Spleen (tissue), 11 donors: ENCODE data around the gene DDAH1. TPM values are rescaled to one million over a fixed set of nuclear protein-coding genes. Genes with fewer than 3 reads are reported as not detected.
A peak's percentile ranks its signal among the peaks of the same experiment; 100 is the strongest.

Experiments
- DNase-seq: peaks from one replicate; pipeline ENCODE4 v3.0.0-alpha.2; 2020
- H3K27ac ChIP-seq, 8 donors: fragments of 200-600 bp; sonication (generic) in 7 of 8; 1 replicate in 4 of 8; 2 replicates in 4 of 8; pipeline versions ENCODE4 v1.5.0 to v1.8.0; 2016 to 2021; ENCODE audit warnings: inconsistent platforms in 4 of 8, mild to moderate bottlenecking in 4 of 8, moderate library complexity in 1 of 8
- H3K27me3 ChIP-seq, 7 donors: fragments of 200-600 bp; sonication (generic) in 6 of 7; replicated peaks in 1 of 7; 1 replicate in 4 of 7; 2 replicates in 3 of 7; pipeline versions ENCODE4 v1.5.0 to v1.8.0; 2016 to 2021; ENCODE audit warnings: inconsistent platforms in 3 of 7, mild to moderate bottlenecking in 1 of 7
- H3K36me3 ChIP-seq, 6 donors: fragments of 200-600 bp; sonication (generic) in 5 of 6; 1 replicate in 4 of 6; 2 replicates in 2 of 6; pipeline versions ENCODE4 v1.5.0 to v1.8.0; 2016 to 2021; ENCODE audit warnings: inconsistent platforms in 2 of 6
- H3K4me1 ChIP-seq, 6 donors: fragments of 200-600 bp; sonication (generic) in 5 of 6; 1 replicate in 3 of 6; 2 replicates in 3 of 6; pipeline versions ENCODE4 v1.5.0 to v1.8.0; 2016 to 2021; ENCODE audit warnings: inconsistent platforms in 3 of 6
- H3K4me3 ChIP-seq, 8 donors: fragments of 200-600 bp; sonication (generic) in 7 of 8; 1 replicate in 4 of 8; 2 replicates in 4 of 8; pipeline versions ENCODE4 v1.5.0 to v1.8.0; 2016 to 2021; ENCODE audit warnings: inconsistent platforms in 4 of 8, mild to moderate bottlenecking in 4 of 8, moderate library complexity in 2 of 8
- H3K9me3 ChIP-seq, 8 donors: fragments of 200-600 bp; sonication (generic) in 7 of 8; 1 replicate in 4 of 8; 2 replicates in 4 of 8; pipeline versions ENCODE4 v1.5.0 to v1.8.0; 2016 to 2021; ENCODE audit warnings: inconsistent platforms in 4 of 8
- POLR2A ChIP-seq, 3 donors: fragments of 450-650 bp; IDR thresholded peaks; one replicate each; pipeline ENCODE4 v1.5.1; 2017; ENCODE audit warnings: antibody characterized with exemption in 3 of 3, mild to moderate bottlenecking in 1 of 3
- POLR2AphosphoS5 ChIP-seq, 3 donors: sonication (generic); formaldehyde crosslinking; IDR thresholded peaks; one replicate each; pipeline ENCODE4 v1.5.1; 2017; ENCODE audit warnings: antibody characterized with exemption in 3 of 3
- WGBS, 5 donors: extraction: QIAGEN DNeasy Blood & Tissue Kit in 3 of 5; methylation state at CpG; one replicate each; pipeline versions ENCODE4 v1.1.5 to v1.1.7; 2013 to 2018; 5-methylcytosine and 5-hydroxymethylcytosine counted together
- intact Hi-C: fragments of 100-400 bp; cut with DNase I; formaldehyde crosslinking; loops from one replicate; pipeline ENCODE4 v1.15.0; 2023; ENCODE audit warnings: low total_unique reads
- polyA plus RNA-seq, 3 donors: library from polyadenylated mRNA; stranded (reverse); fragments of 200-250 nt; gene quantifications; one replicate each; pipeline ENCODE4 v1.2.1, GENCODE V29; 2013
- total RNA-seq, 7 donors: library from RNA; depleted of rRNA in 3 of 7; stranded (reverse); fragments of >200 nt in 3 of 7; fragmentation: NEBNext Ultra II Directional in 4 of 7; extraction: Animal tissue kit (Norgen Biotek cat#: 25700) in 4 of 7; gene quantifications; one replicate each; pipeline versions ENCODE4 v1.1.0 to v1.2.1, GENCODE V29; 2016 to 2021
- TF ChIP-seq, protein P1 (sequence below), 11 experiments: fragments of 200-600 bp in 7 of 11; fragments of 450-650 bp in 4 of 11; sonication (generic) in 4 of 11; IDR thresholded peaks in 8 of 11; conservative IDR thresholded peaks in 3 of 11; 1 replicate in 7 of 11; 2 replicates in 4 of 11; pipeline versions ENCODE4 v1.4.0 to v1.8.0; 2016 to 2021; ENCODE audit warnings: antibody characterized with exemption in 11 of 11, inconsistent platforms in 4 of 11, mild to moderate bottlenecking in 1 of 11
- donor health status: healthy with polysubstance abuse.
- donor health status: DM: no; HTN: no; CAD: no; lungs with moderate emphysema.
- donor health status: DM: no; HTN: no; CAD: no.
- donor health status: Bipolar disorder and iron deficiency.
- donor health status: healthy.
- donor health status: DM: no; HTN: no; CAD: no.
- donor health status: DM: yes; HTN: yes; CAD: no.

DDAH1 gene
- total and polyA plus RNA-seq, 10 donors, result 1.8 to 19.8 (median 13.7) TPM

DNA sequence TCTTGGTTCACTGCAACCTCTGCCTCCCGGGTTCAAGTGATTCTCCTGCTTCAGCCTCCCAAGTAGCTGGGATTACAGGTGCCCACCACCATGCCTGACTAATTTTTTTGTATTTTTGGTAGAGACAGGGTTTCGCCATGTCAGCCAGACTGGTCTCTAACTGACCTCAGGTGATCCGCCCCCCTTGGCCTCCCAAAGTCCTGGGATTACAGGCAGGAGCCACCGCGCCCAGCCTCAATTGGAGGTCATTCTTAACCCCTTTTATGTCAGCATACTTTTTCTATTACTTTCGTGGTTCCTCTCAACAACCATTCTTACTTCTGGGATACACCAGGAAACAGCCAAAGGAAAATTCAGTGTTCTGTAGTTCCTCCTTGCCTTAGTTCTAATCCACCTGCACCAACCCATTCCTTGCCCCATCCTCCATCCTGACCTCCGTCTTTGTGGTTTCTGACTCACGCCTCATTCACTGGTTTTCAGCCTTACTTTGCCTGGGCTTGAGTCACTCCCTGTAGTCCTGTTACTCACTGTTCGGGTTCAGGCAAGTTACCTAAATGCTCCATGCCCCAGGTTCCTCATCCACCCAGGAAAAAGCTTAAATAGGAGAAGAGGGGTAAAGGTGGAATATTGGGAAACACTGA, 175.6 kb downstream of the DDAH1 start:
- 83 to 88% (median 85%) methylated on average over 9 of the region's 9 CpGs for WGBS, 5 donors
- TF ChIP-seq POLR2A (IDR thresholded peaks at IDR 0.05) (no peak), POLR2AphosphoS5 (IDR thresholded peaks at IDR 0.05) (no peak)
- TF ChIP-seq, protein P1, sequence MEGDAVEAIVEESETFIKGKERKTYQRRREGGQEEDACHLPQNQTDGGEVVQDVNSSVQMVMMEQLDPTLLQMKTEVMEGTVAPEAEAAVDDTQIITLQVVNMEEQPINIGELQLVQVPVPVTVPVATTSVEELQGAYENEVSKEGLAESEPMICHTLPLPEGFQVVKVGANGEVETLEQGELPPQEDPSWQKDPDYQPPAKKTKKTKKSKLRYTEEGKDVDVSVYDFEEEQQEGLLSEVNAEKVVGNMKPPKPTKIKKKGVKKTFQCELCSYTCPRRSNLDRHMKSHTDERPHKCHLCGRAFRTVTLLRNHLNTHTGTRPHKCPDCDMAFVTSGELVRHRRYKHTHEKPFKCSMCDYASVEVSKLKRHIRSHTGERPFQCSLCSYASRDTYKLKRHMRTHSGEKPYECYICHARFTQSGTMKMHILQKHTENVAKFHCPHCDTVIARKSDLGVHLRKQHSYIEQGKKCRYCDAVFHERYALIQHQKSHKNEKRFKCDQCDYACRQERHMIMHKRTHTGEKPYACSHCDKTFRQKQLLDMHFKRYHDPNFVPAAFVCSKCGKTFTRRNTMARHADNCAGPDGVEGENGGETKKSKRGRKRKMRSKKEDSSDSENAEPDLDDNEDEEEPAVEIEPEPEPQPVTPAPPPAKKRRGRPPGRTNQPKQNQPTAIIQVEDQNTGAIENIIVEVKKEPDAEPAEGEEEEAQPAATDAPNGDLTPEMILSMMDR (IDR thresholded peaks at IDR 0.05 in 8 of 11, conservative IDR thresholded peaks at IDR 0.05 in 3 of 11), result no peak
- Histone ChIP-seq H3K27ac (peak overlapping the region in 2 of 8 donors; percentile 9 to 18), H3K4me1 (peaks cover 0 to 16% (median 0%) of the 10 kb centered on the region in 6 donors), H3K9me3 (no peaks in the 10 kb centered on the region), H3K36me3 (peaks cover 0 to 5% (median 0%) of the 10 kb centered on the region in 6 donors), H3K27me3 (no peaks in the 10 kb centered on the region), H3K4me3 (no peak overlapping the region)
- intact Hi-C loops, result no loop called here
- no peak for DNase-seq

- 93 to 100% (median 96%) methylated on average over 1 to 2 of the region's 2 CpGs for WGBS, 5 donors
- H3K36me3 ChIP-seq, result peaks cover 0 to 5% (median 0%) of the 10 kb centered on the region in 6 donors
- no peaks in the 10 kb centered on the region for H3K9me3 ChIP-seq
- DNase-seq, result no peak
- H3K27me3 ChIP-seq, result peaks cover 0 to 7% (median 0%) of the 10 kb centered on the region in 7 donors
- intact Hi-C loops, result no loop called here
- H3K4me3 ChIP-seq, result no peak overlapping the region
- no peak overlapping the region for H3K27ac ChIP-seq
- peaks cover 0 to 4% (median 3%) of the 10 kb centered on the region in 6 donors for H3K4me1 ChIP-seq
- TF ChIP-seq, protein P1 (IDR thresholded peaks at IDR 0.05 in 8 of 11, conservative IDR thresholded peaks at IDR 0.05 in 3 of 11), result no peak
- TF ChIP-seq POLR2A (IDR thresholded peaks at IDR 0.05) (no peak), POLR2AphosphoS5 (IDR thresholded peaks at IDR 0.05) (no peak)
Observed at GRCh38 chr1:85284202-85284601, 180.8 kb downstream of the DDAH1 start.

GRCh38 chr1:85283475-85284199, 181.3 kb downstream of the DDAH1 start:
- no peak for TF ChIP-seq POLR2AphosphoS5 (IDR thresholded peaks at IDR 0.05)
- TF ChIP-seq POLR2A (IDR thresholded peaks at IDR 0.05), result no peak
- TF ChIP-seq, protein P1 (IDR thresholded peaks at IDR 0.05 in 8 of 11, conservative IDR thresholded peaks at IDR 0.05 in 3 of 11), result no peak
- H3K27ac ChIP-seq, result no peak overlapping the region
- WGBS, 5 donors, result 75 to 93% (median 89%) methylated on average over 8 to 11 of the region's 11 CpGs
- H3K27me3 ChIP-seq, result peaks cover 0 to 7% (median 0%) of the 10 kb centered on the region in 7 donors
- peaks cover 0 to 5% (median 0%) of the 10 kb centered on the region in 6 donors for H3K36me3 ChIP-seq
- no peak overlapping the region for H3K4me3 ChIP-seq
- H3K9me3 ChIP-seq, result no peaks in the 10 kb centered on the region
- intact Hi-C loops, result no loop called here
- H3K4me1 ChIP-seq, result peaks cover 0 to 9% (median 7%) of the 10 kb centered on the region in 6 donors
- no peak for DNase-seq

GRCh38 chr1:85282424-85282823, 182.5 kb downstream of the DDAH1 start:
- TF ChIP-seq, protein P1 (IDR thresholded peaks at IDR 0.05 in 8 of 11, conservative IDR thresholded peaks at IDR 0.05 in 3 of 11), result no peak
- TF ChIP-seq POLR2AphosphoS5 (IDR thresholded peaks at IDR 0.05) (no peak), POLR2A (IDR thresholded peaks at IDR 0.05) (no peak)
- intact Hi-C loops, result no loop called here

More at GRCh38 chr1:85282424-85282823, 182.5 kb downstream of the DDAH1 start:
- DNase-seq, result no peak
- Histone ChIP-seq H3K9me3 (no peaks in the 10 kb centered on the region), H3K4me3 (no peak overlapping the region), H3K27ac (no peak overlapping the region), H3K36me3 (peaks cover 0 to 5% (median 0%) of the 10 kb centered on the region in 6 donors), H3K4me1 (peaks cover under 1 to 22% (median 11%) of the 10 kb centered on the region in 6 donors), H3K27me3 (peaks cover 0 to 7% (median 0%) of the 10 kb centered on the region in 7 donors)
- WGBS, 5 donors, result 76 to 100% (median 92%) methylated on average over 1 of the region's 1 CpG
